ENCODE measurements around the gene PHLPP2.

PHLPP2 gene

DNA sequence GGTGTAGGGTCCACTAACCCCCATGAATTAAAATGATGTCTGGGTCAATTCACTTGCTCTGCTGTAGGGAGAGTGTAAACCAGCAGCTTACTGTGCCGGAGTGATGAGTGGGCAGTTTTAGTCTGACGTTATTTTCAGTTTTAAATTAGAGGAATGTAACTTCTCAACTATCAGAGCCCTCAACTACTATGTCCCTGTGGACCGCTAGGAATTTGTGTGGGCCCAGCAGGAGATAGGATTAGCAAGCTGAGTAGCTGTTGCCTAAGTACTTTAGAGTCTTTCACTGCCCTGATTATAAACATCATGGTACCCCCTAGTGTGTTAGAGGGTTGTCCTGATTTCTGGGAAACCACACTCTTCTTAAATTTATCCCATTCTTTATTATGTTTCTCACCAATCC lies 87.1 kb downstream of the PHLPP2 start:
- no peaks in the 10 kb centered on the region for H3K27me3 ChIP-seq (ENCODE audit: insufficient read depth, low read length)
- H3F3A ChIP-seq (ENCODE audit: insufficient read depth, low read length): no peaks in the 10 kb centered on the region
- H3K9ac ChIP-seq (ENCODE audit: low read length): no peak overlapping the region
- H3K36me3 ChIP-seq (ENCODE audit: insufficient read depth, low read length): no peaks in the 10 kb centered on the region
- H3K9me2 ChIP-seq (ENCODE audit: low read depth, low read length): no peaks in the 10 kb centered on the region
- H3K4me3 ChIP-seq (ENCODE audit: low read depth, low read length, poor library complexity, severe bottlenecking): no peak overlapping the region
- no peak overlapping the region for H2AFZ ChIP-seq (ENCODE audit: low read length)
- no peaks in the 10 kb centered on the region for H3K4me1 ChIP-seq (ENCODE audit: insufficient read depth, low read length, severe bottlenecking)
- no peaks in the 10 kb centered on the region for H3K9me3 ChIP-seq (ENCODE audit: low read length)
- no peak overlapping the region for H3K4me2 ChIP-seq (ENCODE audit: low read length)
- no peak overlapping the region for H3K27ac ChIP-seq (ENCODE audit: low read depth, low read length, poor library complexity, severe bottlenecking)
- no peaks in the 10 kb centered on the region for H4K20me1 ChIP-seq (ENCODE audit: insufficient read depth, low read length)
- no peaks in the 10 kb centered on the region for H3K79me2 ChIP-seq (ENCODE audit: insufficient read depth, low read length)
- TF ChIP-seq, protein P1, sequence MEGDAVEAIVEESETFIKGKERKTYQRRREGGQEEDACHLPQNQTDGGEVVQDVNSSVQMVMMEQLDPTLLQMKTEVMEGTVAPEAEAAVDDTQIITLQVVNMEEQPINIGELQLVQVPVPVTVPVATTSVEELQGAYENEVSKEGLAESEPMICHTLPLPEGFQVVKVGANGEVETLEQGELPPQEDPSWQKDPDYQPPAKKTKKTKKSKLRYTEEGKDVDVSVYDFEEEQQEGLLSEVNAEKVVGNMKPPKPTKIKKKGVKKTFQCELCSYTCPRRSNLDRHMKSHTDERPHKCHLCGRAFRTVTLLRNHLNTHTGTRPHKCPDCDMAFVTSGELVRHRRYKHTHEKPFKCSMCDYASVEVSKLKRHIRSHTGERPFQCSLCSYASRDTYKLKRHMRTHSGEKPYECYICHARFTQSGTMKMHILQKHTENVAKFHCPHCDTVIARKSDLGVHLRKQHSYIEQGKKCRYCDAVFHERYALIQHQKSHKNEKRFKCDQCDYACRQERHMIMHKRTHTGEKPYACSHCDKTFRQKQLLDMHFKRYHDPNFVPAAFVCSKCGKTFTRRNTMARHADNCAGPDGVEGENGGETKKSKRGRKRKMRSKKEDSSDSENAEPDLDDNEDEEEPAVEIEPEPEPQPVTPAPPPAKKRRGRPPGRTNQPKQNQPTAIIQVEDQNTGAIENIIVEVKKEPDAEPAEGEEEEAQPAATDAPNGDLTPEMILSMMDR (IDR thresholded peaks at IDR 0.05; ENCODE audit: low read length): no peak
- TF ChIP-seq EZH2 (IDR thresholded peaks at IDR 0.05; ENCODE audit: borderline replicate concordance, low read length): no peak

DNA sequence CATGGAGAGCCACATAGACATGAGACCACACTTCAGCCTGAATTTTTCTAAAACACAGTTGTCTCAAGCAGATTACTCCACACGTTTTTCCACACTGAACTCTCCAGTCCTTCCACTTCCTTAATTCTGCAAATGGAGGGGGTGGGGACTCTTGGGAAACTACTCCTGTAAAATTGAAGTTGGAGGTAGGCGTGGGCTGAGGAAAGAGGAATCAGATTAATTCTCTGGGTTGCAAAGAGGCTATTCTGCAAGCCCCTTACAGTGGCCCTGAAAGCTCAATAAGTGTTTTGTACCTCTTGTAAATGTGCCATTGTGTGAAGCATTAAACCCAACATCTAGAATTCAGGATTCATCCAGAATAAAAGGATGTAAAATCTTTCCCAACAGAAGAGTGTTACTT lies 88.9 kb downstream of the PHLPP2 start:
- H3K36me3 ChIP-seq (ENCODE audit: insufficient read depth, low read length): no peaks in the 10 kb centered on the region
- TF ChIP-seq, protein P1 (IDR thresholded peaks at IDR 0.05; ENCODE audit: low read length): no peak
- TF ChIP-seq EZH2 (IDR thresholded peaks at IDR 0.05; ENCODE audit: borderline replicate concordance, low read length): no peak
- H3K79me2 ChIP-seq (ENCODE audit: insufficient read depth, low read length): no peaks in the 10 kb centered on the region
- no peak overlapping the region for H3K4me2 ChIP-seq (ENCODE audit: low read length)
- H3K27ac ChIP-seq (ENCODE audit: low read depth, low read length, poor library complexity, severe bottlenecking): no peak overlapping the region
- no peaks in the 10 kb centered on the region for H3F3A ChIP-seq (ENCODE audit: insufficient read depth, low read length)
- no peaks in the 10 kb centered on the region for H3K27me3 ChIP-seq (ENCODE audit: insufficient read depth, low read length)
- H3K4me3 ChIP-seq (ENCODE audit: low read depth, low read length, poor library complexity, severe bottlenecking): no peak overlapping the region
- no peaks in the 10 kb centered on the region for H3K4me1 ChIP-seq (ENCODE audit: insufficient read depth, low read length, severe bottlenecking)
- H3K9ac ChIP-seq (ENCODE audit: low read length): no peak overlapping the region
- H3K9me2 ChIP-seq (ENCODE audit: low read depth, low read length): no peaks in the 10 kb centered on the region
- H2AFZ ChIP-seq (ENCODE audit: low read length): no peak overlapping the region
- H3K9me3 ChIP-seq (ENCODE audit: low read length): no peaks in the 10 kb centered on the region
- no peaks in the 10 kb centered on the region for H4K20me1 ChIP-seq (ENCODE audit: insufficient read depth, low read length)

DNA sequence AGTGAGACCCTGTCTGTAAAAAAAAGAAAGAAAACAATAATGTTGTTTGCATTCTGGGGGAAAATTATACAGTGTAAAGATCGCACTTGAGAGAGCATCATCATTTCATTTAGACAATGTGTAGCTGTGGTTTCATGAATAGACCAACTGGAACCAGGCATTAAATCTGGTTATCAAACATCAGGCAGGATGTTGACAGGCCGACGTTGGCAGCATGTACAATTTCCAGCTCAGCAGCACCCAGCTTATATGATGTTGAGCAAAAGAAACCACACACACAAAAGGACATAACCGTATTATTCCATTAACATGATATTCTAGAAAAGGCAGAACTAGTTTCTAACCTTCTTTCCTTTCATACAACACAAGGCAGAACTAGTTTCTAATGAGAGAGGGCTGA lies 92.7 kb downstream of the PHLPP2 start:
- H3K27ac ChIP-seq (ENCODE audit: low read depth, low read length, poor library complexity, severe bottlenecking): no peak overlapping the region

More for the DNA sequence above, 92.7 kb downstream of the PHLPP2 start:
- no peak overlapping the region for H2AFZ ChIP-seq (ENCODE audit: low read length)
- H3K9me3 ChIP-seq (ENCODE audit: low read length): no peaks in the 10 kb centered on the region
- no peaks in the 10 kb centered on the region for H3K4me1 ChIP-seq (ENCODE audit: insufficient read depth, low read length, severe bottlenecking)
- no peaks in the 10 kb centered on the region for H3K79me2 ChIP-seq (ENCODE audit: insufficient read depth, low read length)
- H4K20me1 ChIP-seq (ENCODE audit: insufficient read depth, low read length): no peaks in the 10 kb centered on the region
- TF ChIP-seq, protein P1 (IDR thresholded peaks at IDR 0.05; ENCODE audit: low read length): no peak
- no peak for TF ChIP-seq EZH2 (IDR thresholded peaks at IDR 0.05; ENCODE audit: borderline replicate concordance, low read length)
- no peaks in the 10 kb centered on the region for H3F3A ChIP-seq (ENCODE audit: insufficient read depth, low read length)
- H3K9me2 ChIP-seq (ENCODE audit: low read depth, low read length): no peaks in the 10 kb centered on the region
- no peak overlapping the region for H3K9ac ChIP-seq (ENCODE audit: low read length)
- H3K27me3 ChIP-seq (ENCODE audit: insufficient read depth, low read length): no peaks in the 10 kb centered on the region
- H3K4me2 ChIP-seq (ENCODE audit: low read length): no peak overlapping the region
- no peaks in the 10 kb centered on the region for H3K36me3 ChIP-seq (ENCODE audit: insufficient read depth, low read length)
- no peak overlapping the region for H3K4me3 ChIP-seq (ENCODE audit: low read depth, low read length, poor library complexity, severe bottlenecking)

Measured in OCI-LY1 (cell line).